Measurements from ENCODE around the gene ZBTB25. TPM values are rescaled to one million over a fixed set of nuclear protein-coding genes. Genes with fewer than 3 reads are reported as not detected.

The ZBTB25 gene
- total RNA-seq, 1 donor from 2014 or later, result 11.8 TPM

DNA sequence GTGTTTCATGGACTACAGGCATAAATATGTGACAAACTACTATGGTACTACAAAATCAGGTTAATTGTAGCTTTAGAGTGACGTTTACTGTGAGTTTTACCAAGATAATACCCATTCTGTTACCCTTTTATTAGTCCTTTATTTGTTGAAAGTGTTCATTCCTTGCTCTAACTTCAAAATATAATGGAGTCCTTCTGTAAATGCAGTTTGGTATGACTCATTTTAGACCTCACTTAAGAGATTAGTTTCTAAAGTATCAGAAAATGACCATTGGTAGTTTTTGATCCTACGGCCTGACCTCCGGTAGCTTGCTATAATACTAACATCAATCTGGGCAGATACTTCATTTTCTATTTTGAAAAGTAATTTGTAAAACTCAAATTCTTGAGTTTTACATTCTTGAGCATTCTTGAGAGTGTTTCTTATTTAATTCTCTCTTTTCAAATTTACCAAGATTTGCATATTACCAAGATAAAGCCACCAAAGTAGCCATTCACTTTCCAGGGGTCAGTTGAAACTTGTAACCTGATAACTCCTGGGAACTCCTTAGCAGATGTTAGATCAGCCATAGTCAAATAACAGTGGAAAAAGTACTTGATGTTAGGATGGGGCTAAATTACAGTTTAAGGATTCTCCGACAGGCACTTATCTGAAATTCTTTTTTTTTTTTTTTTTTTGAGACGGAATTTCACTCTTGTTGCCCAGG, 41.1 kb upstream of the ZBTB25 start:
- Mint-ChIP-seq H3K36me3 (ENCODE audit: insufficient read depth) (peaks cover 3% of the 10 kb centered on the region), H3K9me3 (ENCODE audit: low read depth) (peaks cover 11% of the 10 kb centered on the region), H3K27me3 (peaks cover 11% of the 10 kb centered on the region), H3K4me1 (ENCODE audit: low read depth) (peaks cover 9% of the 10 kb centered on the region), H3K4me3 (ENCODE audit: low read depth) (no peak overlapping the region), H3K27ac (no peak overlapping the region)
- TF ChIP-seq, protein P1, sequence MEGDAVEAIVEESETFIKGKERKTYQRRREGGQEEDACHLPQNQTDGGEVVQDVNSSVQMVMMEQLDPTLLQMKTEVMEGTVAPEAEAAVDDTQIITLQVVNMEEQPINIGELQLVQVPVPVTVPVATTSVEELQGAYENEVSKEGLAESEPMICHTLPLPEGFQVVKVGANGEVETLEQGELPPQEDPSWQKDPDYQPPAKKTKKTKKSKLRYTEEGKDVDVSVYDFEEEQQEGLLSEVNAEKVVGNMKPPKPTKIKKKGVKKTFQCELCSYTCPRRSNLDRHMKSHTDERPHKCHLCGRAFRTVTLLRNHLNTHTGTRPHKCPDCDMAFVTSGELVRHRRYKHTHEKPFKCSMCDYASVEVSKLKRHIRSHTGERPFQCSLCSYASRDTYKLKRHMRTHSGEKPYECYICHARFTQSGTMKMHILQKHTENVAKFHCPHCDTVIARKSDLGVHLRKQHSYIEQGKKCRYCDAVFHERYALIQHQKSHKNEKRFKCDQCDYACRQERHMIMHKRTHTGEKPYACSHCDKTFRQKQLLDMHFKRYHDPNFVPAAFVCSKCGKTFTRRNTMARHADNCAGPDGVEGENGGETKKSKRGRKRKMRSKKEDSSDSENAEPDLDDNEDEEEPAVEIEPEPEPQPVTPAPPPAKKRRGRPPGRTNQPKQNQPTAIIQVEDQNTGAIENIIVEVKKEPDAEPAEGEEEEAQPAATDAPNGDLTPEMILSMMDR (IDR thresholded peaks at IDR 0.05; ENCODE audit: unreplicated experiment), result no peak
- no peak for DNase-seq (ENCODE audit: low spot score, unreplicated experiment)

DNA sequence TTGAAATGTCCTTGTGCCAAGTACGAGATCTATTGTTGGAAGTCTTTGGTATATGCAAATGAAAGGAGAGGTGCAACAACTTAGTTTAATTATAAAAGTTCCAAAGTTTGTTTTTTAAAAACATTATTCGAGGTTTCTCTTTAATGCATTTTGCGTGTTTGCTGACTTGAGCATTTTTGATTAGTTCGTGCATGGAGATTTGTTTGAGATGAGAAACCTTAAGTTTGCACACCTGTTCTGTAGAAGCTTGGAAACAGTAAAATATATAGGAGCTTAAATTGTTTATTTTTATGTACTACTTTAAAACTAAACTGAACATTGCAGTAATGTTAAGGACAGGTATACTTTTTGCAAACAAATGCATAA, 39.2 kb upstream of the ZBTB25 start:
- H3K4me3 Mint-ChIP-seq (ENCODE audit: low read depth), result no peak overlapping the region
- DNase-seq (ENCODE audit: low spot score, unreplicated experiment), result no peak
- H3K9me3 Mint-ChIP-seq (ENCODE audit: low read depth), result peaks cover 11% of the 10 kb centered on the region
- H3K4me1 Mint-ChIP-seq (ENCODE audit: low read depth), result peaks cover 11% of the 10 kb centered on the region
- H3K27ac Mint-ChIP-seq, result no peak overlapping the region
- no peaks in the 10 kb centered on the region for H3K27me3 Mint-ChIP-seq
- TF ChIP-seq, protein P1 (IDR thresholded peaks at IDR 0.05; ENCODE audit: unreplicated experiment), result no peak
- H3K36me3 Mint-ChIP-seq (ENCODE audit: insufficient read depth), result peaks cover 3% of the 10 kb centered on the region

DNA sequence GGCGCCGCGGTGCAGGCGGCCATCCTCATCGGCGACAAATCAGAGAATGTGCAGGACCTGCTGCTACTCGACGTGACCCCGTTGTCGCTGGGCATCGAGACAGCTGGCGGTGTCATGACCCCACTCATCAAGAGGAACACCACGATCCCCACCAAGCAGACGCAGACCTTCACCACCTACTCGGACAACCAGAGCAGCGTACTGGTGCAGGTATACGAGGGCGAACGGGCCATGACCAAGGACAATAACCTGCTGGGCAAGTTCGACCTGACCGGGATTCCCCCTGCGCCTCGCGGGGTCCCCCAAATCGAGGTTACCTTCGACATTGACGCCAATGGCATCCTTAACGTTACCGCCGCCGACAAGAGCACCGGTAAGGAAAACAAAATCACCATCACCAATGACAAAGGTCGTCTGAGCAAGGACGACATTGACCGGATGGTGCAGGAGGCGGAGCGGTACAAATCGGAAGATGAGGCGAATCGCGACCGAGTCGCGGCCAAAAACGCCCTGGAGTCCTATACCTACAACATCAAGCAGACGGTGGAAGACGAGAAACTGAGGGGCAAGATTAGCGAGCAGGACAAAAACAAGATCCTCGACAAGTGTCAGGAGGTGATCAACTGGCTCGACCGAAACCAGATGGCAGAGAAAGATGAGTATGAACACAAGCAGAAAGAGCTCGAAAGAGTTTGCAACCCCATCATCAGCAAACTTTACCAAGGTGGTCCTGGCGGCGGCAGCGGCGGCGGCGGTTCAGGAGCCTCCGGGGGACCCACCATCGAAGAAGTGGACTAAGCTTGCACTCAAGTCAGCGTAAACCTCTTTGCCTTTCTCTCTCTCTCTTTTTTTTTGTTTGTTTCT, 38.6 kb upstream of the ZBTB25 start:
- Mint-ChIP-seq H3K4me1 (ENCODE audit: low read depth) (peaks cover 11% of the 10 kb centered on the region), H3K4me3 (ENCODE audit: low read depth) (no peak overlapping the region), H3K9me3 (ENCODE audit: low read depth) (peaks cover 11% of the 10 kb centered on the region), H3K27ac (no peak overlapping the region), H3K27me3 (no peaks in the 10 kb centered on the region), H3K36me3 (ENCODE audit: insufficient read depth) (peaks cover 3% of the 10 kb centered on the region)
- no peak for DNase-seq (ENCODE audit: low spot score, unreplicated experiment)
- TF ChIP-seq, protein P1 (IDR thresholded peaks at IDR 0.05; ENCODE audit: unreplicated experiment), result no peak

DNA sequence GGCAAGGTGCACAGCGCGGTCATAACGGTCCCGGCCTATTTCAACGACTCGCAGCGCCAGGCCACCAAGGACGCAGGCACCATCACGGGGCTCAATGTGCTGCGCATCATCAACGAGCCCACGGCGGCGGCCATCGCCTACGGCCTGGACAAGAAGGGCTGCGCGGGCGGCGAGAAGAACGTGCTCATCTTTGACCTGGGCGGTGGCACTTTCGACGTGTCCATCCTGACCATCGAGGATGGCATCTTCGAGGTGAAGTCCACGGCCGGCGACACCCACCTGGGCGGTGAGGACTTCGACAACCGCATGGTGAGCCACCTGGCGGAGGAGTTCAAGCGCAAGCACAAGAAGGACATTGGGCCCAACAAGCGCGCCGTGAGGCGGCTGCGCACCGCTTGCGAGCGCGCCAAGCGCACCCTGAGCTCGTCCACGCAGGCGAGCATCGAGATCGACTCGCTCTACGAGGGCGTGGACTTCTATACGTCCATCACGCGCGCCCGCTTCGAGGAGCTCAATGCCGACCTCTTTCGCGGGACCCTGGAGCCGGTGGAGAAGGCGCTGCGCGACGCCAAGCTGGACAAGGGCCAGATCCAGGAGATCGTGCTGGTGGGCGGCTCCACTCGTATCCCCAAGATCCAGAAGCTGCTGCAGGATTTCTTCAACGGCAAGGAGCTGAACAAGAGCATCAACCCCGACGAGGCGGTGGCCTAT, 37.8 kb upstream of the ZBTB25 start:
- Mint-ChIP-seq H3K9me3 (ENCODE audit: low read depth) (peaks cover 11% of the 10 kb centered on the region), H3K27me3 (peaks cover 2% of the 10 kb centered on the region), H3K4me3 (ENCODE audit: low read depth) (no peak overlapping the region), H3K27ac (no peak overlapping the region), H3K4me1 (ENCODE audit: low read depth) (peaks cover 11% of the 10 kb centered on the region), H3K36me3 (ENCODE audit: insufficient read depth) (peaks cover 3% of the 10 kb centered on the region)
- DNase-seq (ENCODE audit: low spot score, unreplicated experiment), result no peak
- TF ChIP-seq, protein P1 (IDR thresholded peaks at IDR 0.05; ENCODE audit: unreplicated experiment), result no peak

All from progenitor cell of endocrine pancreas (in vitro differentiated cells).